UCSD-AML1 (cell line): ENCODE data around the gene C2CD2.
"Not testable (repeated sequence)": the region's sequence is repeated elsewhere in the genome, so short reads cannot be mapped to it uniquely, and the experiment has no call there.

Experiments
- DNase-seq: peaks from one replicate; lab custom pipeline; 2025; ENCODE audit not compliant: unreplicated experiment; lab: John Stamatoyannopoulos, UW

Gene C2CD2

DNA sequence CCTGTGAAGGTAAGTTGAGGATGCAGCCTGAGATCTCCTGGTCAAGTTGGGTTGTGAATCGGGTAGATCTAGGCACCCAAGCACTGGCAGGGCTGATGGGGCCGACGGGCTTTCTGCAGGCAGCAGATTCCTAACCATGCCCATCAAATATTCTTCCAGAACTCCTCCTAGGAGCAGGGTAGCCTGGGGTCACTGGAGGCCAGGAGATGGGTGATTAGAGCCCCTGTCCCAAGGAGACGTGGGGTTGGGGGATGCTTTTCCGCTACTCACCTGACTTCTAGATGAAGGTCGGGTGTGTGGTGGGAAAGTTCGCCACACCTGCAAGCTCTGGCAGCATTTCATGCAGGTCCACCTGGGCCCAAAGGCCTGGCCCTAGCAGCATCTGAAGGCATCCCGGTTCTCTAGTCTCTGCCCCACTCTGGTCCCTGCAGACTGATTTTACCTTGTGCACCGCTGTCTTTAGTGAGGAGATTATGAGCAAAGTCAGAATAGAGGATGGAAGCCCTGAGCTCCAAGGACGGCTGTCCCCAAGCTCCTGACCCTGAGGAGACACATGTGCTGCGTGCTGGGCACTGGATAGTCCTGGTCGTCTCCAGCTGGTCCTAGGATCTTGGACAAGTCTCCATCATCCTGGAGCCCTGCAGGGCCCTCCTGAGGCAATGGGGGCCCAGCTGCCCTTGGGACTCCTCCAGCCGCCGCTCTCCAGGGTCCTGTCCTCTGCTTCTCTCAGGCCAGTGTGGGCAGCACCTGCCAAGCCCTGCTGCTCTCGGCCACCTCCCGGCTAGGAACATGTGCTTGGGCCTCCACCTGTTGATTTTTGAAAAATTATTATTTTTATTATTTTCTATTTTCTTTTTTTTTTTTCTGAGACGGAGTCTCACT lies 21.8 kb upstream of the C2CD2 start:
- no peak for DNase-seq

DNA sequence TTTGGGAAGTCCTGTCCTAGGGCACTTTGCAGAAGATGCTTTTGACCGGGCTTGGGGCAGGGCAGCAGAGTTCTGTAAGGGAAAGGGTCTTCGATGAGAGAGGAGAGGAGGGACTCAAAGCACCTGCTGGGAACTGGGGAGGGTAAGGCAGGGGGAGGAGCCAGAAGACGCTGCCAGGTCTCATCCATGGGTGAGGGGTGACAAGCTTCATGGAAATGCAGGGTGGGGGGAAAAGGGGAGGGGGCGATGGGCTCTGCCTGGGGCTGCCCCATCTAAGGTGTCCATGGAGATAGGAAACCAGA lies 20.9 kb upstream of the C2CD2 start:
- no peak for DNase-seq

DNA sequence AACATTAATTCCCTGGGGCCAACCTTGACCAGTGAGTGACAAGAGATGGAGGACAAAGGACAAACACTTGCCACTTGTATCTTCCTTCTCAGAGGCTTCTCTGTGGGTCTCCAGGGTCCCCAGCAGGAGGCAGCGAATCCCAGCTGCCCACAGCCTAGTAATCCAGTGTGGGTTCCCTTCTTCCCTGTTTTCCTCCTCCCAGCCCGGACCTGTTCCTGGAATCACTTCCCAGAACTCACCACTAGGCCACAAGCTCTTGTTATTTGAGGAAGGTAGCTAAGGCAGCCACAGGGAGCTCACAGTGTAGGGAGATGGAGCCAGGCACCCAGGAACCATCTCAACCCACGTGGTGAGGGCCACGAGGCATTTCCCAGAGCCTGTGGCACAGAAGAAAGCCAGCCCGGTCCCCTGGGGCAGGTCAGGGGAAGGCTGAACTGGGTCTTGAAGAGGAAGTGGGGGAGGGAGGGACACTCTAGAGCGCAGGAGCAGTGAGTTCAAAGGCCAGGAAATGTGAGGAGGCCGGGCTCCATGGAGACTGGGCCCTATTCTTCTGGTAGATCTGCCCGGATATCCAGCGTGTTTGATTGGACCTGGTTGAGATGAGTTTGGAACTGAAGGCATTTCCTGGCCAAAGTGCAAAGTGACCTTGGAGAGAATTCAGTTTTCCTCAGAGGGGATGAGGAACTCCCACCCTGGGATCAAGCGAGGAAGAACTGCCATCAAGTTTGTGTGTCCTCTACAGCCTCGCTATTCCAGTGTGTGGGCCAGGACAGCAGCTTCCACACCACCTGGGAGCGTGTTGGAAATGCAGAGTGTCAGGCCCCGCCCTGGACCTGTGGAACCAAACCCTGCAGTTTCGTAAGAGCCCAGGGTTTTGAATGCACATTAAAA lies 20.3 kb upstream of the C2CD2 start:
- DNase-seq = peak; percentile 60

DNA sequence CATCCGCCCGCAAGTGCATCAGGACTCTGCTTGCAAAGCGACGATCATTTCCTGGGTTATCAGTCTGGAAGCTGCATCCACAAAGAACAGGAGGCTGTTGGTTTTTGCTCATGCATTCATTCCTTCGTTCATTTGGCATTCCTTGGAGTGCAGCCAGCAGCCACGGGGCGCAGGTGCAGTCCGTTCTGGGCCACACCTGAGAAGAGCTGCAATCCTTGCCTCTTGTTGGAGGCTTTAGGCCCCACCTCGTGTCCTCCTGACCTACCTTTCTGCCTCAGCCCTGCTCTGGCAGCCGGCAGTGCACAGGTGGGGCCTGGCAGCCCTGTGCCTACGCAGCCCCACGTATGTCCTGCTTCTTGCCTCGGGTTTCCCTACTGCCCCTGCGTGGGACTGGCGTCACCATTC lies 19.6 kb upstream of the C2CD2 start:
- no peak for DNase-seq

DNA sequence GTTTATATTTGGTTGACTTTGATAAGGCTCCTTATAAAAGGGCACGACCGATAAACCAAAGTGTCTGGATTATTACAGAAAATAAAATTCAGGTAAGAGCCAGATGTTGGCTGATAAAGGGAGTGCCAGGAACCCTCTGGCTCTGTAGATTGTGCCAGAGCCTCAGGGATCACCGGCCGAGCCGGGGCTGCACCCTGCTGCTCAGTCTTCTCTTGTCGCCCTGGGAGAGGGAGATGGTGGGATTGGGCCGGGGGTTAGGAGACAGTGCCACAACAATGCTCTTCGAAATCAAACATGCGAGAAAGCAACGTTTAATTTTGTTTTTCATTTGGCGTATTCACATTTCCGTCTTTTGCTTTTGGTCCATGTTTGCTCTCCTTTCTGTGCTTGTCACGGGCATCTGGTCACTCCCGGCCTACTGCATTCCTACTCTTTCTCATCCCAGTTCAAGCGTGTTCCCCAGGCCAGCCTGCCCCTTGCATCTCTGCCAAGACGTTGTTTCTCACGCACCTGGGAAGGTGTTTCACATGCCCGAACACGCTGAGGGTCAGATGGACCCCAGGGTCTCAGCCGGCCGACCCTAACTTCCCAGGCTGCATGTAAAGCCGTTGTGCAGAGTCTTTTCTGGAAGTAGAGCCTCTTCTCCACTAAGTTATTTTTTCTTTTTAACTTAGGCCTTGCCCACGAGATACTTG lies 18.8 kb upstream of the C2CD2 start:
- DNase-seq = no peak

DNA sequence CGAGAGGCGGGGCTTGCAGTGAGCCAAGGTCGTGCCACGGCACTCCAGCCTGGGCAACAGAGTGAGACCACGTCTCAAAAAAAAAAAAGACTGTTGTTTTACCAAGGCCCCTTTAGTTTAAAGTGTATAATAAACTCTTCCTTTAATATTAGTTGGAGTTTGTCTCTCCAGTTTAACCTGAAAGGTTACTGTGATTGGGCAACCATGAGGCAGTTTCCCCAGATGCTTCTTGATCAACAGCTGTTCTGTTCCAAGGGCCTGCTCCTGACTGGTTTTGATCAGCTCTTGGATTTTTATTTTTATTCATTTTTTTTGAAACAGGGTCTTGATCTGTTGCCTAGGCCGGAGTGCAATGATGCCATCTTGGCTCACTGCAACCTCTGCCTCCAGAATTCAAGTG lies 18.1 kb upstream of the C2CD2 start:
- DNase-seq = no peak

DNA sequence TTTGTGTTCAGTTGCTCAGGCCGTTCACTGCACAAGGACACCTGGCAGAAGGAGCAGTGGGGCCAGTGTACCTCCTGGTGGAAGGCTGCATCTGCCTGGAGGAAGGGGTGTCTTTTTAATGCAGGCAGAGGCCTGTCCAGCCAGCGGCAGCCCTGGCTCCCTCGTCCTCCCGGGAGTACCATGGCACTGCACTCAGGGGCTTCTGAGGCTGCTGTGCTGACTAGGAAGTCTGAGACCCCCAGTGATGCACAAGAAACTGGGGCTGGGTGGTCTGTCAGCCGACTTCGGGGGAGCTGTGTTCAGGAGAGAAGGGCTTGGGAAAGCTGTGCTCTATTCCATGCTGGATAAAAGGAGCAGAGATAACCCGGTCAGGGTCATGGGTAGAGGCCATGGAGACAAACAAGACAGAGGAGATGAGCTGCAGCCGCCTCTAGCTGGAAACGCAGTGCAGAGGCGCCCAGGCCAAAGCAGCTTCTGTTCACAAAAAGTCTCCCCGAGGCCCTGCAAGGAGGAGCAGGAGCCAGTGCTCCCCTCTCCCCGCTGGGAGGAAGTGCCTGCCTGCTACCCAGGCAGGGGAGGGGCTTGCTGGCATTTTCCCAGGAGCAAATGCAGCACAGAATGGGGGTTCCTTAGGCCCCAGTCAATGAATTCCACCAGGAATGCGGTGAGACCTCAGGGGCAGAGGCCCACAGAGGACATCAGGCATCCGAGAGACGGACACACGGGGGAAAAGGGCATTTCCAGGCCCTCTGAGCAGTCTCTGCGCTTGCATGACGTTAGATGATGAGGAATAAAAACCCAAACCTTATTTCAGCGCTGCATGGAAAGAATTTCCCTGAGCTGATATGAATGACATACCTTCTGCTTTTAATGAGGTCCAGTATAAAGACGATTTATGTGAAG lies 17.2 kb upstream of the C2CD2 start:
- no peak for DNase-seq

DNA sequence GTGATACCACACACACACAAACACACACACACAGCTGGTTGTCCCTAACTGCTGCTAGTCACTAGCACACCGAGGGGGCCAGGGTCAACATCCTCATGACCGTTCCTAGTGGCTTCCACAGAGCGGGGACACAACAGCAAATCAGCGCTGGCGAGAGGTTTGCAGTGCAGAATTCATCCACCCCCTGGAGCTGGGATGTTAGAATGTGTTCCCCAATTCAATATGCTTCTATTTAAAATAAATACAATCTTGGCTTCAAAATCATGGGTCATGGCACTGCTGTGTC lies 16.2 kb upstream of the C2CD2 start:
- no peak for DNase-seq

DNA sequence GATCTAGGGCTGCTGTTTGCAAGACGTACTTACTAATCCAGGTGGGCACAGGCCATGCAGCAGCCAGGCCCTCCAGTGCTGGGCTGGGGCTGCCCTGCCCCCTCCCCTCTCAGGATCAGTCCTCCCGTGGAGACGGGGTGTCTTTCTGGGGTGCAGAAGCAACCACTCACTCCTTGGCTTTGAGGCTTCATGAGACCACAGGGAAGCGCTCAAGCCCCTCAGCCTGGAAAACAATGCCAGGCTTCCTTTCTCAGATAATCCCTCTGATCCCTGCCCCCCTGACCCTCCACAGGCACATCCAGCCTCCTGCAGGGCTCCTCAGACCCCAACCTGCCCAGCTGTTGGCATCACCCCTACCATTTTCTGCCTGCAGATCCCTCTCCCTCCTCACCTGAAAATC lies 13.9 kb upstream of the C2CD2 start:
- no peak for DNase-seq

DNA sequence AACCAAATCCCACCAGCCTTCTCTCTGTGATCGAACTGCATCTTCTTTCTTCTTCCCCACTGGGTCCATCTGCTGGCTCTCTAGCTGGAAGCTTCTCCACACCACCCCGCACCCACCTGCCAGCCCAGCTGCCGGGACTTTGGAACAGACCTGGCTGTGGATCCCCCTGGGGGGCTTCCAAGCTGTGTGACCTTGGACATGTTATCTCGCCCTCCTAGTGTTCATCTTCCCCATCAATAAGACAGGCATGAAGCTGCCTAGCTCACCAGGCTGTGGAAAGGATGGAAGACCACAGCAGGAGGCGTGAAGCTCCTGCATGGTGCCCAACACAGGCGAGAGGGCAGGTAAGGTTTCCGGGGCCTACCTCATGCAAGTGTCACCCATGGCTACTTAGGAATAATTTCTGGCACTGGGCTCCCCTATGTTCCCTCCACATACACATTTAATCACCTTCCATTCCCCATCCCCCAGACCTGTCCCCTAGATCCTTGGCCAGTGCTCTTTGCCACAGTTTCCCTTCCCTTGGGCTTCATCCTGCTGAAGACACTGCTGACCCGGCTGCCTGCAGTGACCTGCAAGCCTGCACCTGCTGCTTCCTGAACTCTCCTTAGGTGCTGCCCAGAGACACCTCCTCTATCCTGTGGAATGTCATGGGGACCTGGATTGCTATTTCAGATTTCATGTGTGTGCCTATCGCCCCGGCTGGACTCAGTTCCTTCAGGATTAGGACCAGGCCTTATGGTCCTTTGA lies 13.2 kb upstream of the C2CD2 start:
- no peak for DNase-seq

DNA sequence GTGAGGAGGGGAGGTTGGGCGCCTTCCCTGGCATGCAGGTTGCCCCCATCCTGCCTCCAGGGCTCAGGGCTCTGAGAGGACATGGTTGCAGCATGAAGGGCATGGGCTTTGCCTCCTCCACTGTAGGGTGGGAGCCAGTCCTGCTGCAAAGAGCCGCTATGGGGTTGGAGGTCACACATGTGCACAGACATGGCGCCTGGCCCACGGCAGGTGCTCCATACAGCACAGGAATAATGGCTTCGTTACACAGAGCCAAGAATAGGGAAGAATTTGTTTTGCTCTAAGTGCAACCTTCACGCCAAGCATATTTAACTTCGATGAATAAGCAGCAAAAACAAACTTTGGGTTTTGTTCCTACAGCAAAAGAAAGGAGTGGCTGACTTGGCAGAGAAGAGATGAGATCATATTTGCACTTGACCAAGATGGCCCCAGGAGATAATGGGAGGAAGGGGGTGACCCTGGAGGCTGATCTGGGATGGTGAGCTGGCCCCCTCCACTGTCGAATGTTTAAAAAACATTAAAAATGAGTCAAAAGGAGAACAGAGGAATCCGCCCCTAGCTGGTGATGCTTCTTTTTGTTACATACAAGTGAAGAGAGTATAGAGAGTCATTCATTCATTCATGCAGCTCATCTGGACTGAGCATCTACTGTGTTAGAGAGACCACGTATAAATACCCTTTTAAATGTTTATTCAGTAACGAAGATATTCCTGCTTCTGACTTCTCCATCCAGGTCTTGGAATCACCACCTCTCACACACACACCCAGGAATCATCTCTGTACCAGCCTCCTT lies 12.4 kb upstream of the C2CD2 start:
- no peak for DNase-seq

DNA sequence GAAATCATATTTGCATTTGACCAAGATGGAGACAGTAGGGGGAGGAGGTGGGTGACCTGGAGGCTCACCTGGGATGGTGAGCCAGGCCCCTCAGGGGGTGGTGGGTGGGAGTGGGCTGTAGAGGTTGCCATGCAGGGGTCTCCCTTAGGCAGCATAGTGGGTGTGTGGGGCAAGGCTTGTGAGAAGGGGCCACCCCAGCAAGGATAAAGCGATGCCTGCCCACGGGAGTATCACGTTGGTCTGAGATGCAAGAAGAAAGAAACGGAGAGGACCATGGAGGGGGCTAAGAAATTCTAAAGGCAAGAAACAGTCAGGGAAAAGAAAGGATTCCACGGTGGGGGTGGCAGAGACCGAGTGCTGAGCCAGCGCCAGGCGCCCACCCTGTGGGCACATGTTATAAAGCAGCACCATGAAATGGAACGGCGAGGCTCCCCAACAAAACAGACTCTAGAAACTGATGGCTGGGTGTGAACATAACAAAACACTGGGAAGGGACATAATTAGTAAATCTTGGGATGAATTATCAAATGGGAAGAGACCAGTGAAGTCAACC lies 11.7 kb upstream of the C2CD2 start:
- no peak for DNase-seq

DNA sequence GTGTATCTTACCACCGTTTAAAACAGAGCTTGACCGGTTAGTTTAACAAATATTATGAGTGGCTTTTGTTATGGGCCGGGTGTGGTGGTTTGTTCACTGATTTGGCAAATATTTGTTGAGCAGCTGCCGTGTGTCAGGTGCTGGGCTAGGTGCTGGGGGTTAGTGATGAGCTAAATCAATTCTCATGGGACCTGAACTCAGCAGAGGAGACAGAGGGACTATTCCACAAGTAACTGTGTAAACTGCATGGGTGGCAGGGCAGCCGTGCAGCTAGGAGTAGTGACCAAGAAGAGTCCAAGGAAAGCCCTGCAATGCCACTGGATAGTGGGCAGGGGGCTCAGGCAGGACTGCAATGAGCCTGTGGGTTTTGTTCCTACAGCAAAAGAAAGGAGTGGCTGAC lies 11.2 kb upstream of the C2CD2 start:
- DNase-seq = no peak

DNA sequence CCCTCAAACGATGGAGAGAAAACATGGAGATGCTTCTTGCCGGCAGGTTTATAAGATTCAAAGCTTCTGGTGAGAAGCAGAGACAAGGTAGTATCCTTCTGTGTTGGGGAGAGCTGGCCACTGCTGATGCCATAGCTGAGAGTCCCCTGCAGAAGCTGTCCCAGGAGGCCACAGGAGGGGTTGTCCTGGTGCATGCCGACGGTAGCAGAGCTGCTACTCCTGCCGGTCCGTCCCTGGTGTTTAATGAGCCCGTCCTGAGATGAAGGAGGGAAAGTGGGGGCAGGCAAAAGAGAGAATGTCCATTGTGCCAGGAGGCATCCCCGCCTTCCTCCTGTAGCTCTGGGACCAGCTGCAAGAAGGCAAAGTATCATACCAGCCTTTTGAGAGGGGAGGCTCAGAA lies 10.4 kb upstream of the C2CD2 start:
- DNase-seq = no peak

DNA sequence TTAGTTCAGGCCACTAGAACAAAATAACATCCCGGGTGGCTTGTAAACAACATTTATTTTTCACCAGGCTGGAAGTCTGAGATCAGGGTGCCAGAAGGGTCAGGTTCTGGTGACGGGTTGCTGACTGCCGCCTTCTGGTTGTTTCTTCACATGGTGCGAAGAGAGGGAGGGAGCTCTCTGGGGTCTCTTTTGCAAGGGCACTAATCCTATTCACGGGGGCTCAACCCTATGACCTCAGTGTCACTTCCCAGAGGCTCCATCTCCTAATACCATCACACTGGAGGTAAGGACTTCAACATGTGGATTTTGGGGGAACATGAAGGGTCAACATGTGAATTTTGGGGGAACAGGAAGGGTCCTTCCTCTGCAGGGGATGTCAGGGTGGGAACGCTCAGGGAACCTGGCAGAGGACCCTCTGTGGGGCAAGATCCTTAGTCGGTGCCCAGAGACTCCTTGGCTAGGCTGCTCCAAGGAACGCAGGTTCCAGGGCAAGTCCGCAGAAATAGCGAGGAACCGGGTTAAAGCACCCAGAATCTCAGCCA lies 8.7 kb upstream of the C2CD2 start:
- DNase-seq = no peak

DNA sequence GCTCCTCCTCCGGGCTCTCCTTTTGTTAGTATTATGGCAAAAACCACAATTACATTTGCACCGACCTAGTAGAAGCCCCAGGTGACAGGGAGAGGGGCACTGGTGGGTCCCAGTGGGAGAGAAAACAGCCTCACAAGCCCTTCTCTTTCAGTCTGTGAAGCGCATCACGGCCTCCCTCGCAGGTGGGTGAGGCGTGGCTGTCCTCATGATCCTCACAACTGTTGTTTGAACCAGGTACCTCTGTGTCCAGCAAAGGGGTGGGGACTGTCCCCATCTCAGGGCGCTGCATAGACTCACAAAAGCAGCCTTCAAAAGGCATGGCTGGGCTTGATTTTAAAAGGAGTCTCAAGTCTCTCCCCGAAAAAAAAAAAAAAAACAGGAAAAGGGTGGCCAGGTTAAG lies 7.9 kb upstream of the C2CD2 start:
- DNase-seq = no peak

DNA sequence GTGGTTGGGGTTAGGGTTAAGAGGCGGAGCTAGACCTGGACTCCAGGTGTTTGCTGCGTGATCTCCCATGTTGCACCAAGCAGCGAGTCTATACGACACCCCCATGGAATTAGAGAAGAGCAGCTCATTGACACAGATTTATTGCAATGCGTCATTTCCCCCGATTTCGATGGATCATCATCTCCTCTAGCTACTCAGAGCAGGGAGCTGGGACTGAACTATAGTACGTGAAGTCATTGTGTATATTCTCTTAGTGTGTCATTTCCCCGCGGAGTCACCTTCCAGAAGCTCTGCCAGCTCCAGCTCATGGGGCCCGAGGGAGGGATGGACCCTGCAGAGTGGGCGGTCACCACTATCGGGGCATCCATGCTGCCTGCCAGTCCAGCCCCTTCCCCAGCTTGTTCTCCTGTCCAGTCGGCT lies 7.5 kb upstream of the C2CD2 start:
- DNase-seq = no peak

DNA sequence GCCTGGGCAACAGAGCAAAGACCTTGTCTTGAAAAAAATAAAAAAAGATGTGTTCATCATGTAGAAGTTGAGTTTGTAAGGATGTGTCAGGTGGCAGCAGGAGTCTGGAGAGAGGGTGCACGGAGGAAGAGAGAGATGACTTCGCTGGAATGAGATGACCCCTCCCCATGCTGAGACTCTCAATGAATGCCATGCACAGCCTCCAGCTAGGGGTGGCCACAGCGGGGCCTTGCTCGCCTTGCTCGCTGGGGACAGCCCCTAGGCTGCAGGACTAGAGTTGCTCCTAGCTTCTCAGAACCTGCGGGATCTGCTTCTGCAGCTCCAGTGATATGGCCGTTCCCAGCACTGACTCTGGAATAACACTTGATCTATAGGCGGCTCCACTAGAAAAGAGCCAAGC lies 6.6 kb upstream of the C2CD2 start:
- no peak for DNase-seq

DNA sequence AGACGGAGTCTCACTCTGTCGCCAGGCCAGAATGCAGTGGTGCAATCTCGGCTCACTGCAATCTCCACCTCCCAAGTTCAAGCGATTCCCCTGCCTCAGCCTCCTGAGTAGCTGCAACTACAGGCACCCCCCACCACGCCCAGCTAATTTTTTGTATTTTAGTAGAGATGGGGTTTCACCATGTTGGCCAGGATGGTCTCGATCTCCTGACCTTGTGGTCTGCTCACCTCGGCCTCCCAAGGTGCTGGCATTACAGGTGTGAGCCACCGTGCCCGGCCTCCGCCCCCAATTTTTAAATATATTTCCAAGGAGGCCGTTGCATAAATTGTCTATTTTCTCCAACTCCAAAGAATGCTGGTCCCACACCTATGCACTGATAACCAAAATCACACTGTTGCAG lies 5.9 kb upstream of the C2CD2 start:
- not testable (repeated sequence) for DNase-seq
